HG03045 (cell line): ENCODE results near the gene POLD4.

Experiments used
- ATAC-seq: cut with Tn5 transposase; IDR thresholded peaks from one replicate; pipeline ENCODE4 v1.9.1; 2021; ENCODE audit warnings: mild to moderate bottlenecking, moderate library complexity; ENCODE audit not compliant: unreplicated experiment

The POLD4 gene

DNA sequence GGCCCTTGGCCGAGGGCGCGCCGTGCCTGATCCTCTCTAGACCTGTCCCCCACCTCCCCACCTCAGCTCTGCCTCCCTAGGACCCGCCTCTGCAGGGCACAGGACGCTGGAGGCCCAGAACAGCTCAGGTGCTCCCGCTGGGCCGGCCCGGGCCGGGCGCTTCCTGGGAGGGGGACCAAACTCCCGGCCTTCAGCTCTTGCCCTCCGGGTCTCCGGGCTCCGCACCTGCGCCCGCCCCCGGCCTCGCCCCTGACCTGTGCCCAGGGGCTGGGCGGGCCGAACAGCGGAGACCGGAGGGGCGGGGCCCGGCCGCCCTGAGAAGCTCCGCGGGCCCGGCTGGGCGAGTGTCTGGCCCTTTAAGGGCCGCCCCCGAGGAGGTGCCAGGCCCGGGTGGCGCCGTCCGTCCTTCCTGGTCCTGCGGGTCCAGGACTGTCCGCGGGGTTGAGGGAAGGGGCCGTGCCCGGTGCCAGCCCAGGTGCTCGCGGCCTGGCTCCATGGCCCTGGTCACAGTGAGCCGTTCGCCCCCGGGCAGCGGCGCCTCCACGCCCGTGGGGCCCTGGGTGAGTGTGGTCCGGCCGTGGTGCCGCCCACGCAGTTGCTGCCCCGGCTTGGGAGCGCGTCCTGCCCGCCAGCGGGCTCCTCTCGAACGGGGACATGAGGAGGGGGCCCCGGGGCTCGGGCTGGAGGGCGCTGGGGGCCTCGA, 50.1 kb downstream of the POLD4 start, which contains the start of gene SSH3:
Gene SSH3, plus strand, starts transcription at position 399 of the 703 bp plus-strand sequence. Its CDS starts 96 bp downstream, at position 495.
- no peak for ATAC-seq

DNA sequence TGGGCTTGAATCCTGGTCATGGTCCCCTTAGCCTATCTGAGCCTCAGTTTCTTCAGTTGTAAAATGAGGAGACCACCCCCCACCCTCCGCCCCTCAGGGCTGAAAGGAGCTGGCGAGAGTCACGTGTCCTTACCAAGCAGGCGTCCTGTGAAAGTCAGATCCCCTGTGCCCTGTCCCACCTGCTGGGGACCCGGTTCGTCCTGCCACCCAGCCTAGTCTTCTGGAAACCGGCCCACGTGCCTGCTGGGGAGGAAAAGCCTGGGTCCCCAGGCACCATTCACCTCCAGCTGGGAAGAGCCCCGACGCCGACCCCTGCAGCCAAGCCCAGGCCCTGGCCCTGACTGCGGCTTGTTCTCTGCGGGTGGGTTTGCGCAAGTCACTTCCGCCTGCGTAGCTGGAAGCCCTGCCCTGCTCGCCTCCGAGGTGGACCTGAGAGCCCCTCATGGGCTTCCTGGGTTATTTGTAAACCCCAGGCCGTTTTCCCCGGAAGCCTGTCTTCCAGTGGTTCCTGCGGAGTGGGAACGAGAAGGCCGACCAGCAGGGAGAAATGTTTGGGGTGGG, 50.7 kb downstream of the POLD4 start:
- no peak for ATAC-seq

DNA sequence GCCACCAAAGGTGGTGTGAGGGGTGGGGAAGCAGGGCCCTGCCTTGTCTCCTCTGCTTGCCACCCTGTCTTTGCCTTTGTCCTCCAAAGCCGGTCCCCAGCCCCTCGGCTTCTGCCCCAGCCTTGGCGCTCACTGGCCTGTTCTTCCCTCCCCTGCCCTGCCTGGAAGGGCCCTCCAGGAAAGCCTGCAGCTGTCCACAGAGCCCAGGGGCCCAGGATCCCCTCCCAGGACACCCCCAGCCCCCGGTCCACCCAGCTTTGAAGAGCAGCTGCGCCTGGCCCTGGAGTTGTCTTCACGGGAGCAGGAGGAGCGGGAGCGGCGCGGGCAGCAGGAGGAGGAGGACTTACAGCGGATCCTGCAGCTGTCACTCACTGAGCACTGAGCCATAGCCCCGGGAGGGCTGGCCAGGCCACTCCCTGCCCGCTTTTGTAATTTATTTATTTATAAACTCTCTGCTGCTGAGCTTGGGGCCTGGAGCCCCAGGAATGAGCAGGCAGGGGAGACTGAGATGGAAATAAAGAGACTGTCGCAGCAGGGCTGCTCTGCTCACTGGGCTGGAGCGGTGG, 51.3 kb downstream of the POLD4 start:
- ATAC-seq, result no peak

DNA sequence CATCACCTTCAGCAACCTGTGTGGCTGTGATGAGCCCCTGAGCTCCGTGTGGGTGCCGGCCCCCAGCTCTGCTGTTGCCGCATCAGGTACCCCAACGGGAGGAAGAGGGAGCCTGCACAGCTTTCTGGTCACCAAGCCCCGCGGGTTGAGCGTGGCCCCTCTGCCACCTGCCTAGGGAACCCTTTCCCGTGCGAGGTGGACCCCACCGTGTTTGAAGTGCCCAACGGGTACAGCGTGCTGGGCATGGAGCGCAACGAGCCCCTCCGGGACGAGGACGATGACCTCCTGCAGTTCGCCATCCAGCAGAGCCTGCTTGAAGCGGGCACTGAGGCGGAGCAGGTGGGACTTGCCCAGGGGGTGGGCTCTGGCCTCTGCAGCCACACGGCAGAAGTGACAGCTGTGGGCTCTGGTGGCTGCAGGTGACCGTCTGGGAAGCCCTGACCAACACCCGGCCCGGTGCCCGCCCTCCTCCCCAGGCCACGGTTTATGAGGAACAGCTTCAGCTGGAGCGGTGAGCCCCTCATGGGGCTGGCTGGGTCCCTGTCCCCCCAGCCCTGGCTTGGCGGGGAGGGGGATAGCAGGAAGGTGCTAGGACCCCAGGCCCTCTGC, 51.9 kb downstream of the POLD4 start:
- ATAC-seq, result no peak
